MCF 10A (cell line): ENCODE results near the gene ADAMTSL1. TPM values are rescaled to one million over a fixed set of nuclear protein-coding genes. Genes with fewer than 3 reads are reported as not detected.

Experiments used
- BruUV-seq: library from RNA; stranded (reverse); fragments of 400-500 nt; replicated peaks from 2 replicates; lab custom pipeline; 2021; lab: Mats Ljungman, UMichigan
- CTCF ChIA-PET: fragments of 300-600 bp; sonication (Branson Sonifier 250); formaldehyde crosslinking; extraction: SDS; loops from one replicate; lab custom pipeline; 2021; ENCODE audit warnings: antibody characterized with exemption, inconsistent platforms; lab: Yijun Ruan, JAX
- POLR2A ChIA-PET: fragments of 300-600, 350-650 bp; sonication (Branson Sonifier 250); formaldehyde crosslinking; extraction: SDS; loops from one replicate; lab custom pipeline; 2020; ENCODE audit warnings: antibody characterized with exemption, inconsistent platforms; lab: Yijun Ruan, JAX
- DNase-seq: peaks from one replicate; pipeline ENCODE4 v3.0.0-alpha.2; 2018; ENCODE audit not compliant: unreplicated experiment
- H3K27ac Mint-ChIP-seq: one replicate; pipeline ENCODE4 v1.8.0; 2022; ENCODE audit warnings: mild to moderate bottlenecking, low read depth, mixed read lengths; ENCODE audit not compliant: unreplicated experiment
- H3K27me3 Mint-ChIP-seq: one replicate; pipeline ENCODE4 v1.8.0; 2022; ENCODE audit warnings: mixed read lengths; ENCODE audit not compliant: insufficient read depth, unreplicated experiment
- H3K36me3 Mint-ChIP-seq: one replicate; pipeline ENCODE4 v1.8.0; 2022; ENCODE audit warnings: mild to moderate bottlenecking, moderate library complexity, mixed read lengths; ENCODE audit not compliant: insufficient read depth, unreplicated experiment
- H3K4me1 Mint-ChIP-seq: one replicate; pipeline ENCODE4 v1.8.0; 2022; ENCODE audit warnings: mixed read lengths; ENCODE audit not compliant: insufficient read depth, unreplicated experiment
- H3K4me3 Mint-ChIP-seq: one replicate; pipeline ENCODE4 v1.8.0; 2022; ENCODE audit warnings: mild to moderate bottlenecking, moderate library complexity, mixed read lengths; ENCODE audit not compliant: unreplicated experiment
- H3K9me3 Mint-ChIP-seq: one replicate; pipeline ENCODE4 v1.8.0; 2022; ENCODE audit warnings: mixed read lengths; ENCODE audit not compliant: unreplicated experiment
- CTCF ChIP-seq: fragments of 200-600 bp; IDR thresholded peaks from one replicate; pipeline ENCODE4 v1.8.0; 2022; ENCODE audit warnings: antibody characterized with exemption, mild to moderate bottlenecking; ENCODE audit not compliant: unreplicated experiment
- intact Hi-C: fragments of 100-400 bp; cut with micrococcal nuclease; formaldehyde crosslinking; loops from 2 replicates; pipeline ENCODE4 v1.14.1; 2022
- total RNA-seq: library from RNA; stranded (reverse); gene quantifications from 2 replicates; pipeline ENCODE4 v1.2.3, GENCODE V29; 2022

The ADAMTSL1 gene
- total RNA-seq, 1 experiment from 2014 or later: not detected

GRCh38 chr9:18796696-18797270, 322.8 kb downstream of the ADAMTSL1 start:
- Mint-ChIP-seq H3K27ac (no peak overlapping the region), H3K4me3 (no peak overlapping the region), H3K36me3 (no peaks in the 10 kb centered on the region), H3K4me1 (no peaks in the 10 kb centered on the region), H3K9me3 (no peaks in the 10 kb centered on the region), H3K27me3 (no peaks in the 10 kb centered on the region)
- no peak for DNase-seq
- TF ChIP-seq CTCF: no peak
- BruUV-seq: no TSS peak
- ChIA-PET CTCF (no interaction called here), POLR2A (no interaction called here)
- intact Hi-C loops: no loop called here

- no TSS peak for BruUV-seq
- ChIA-PET CTCF (no interaction called here), POLR2A (interaction anchor here (0.7 kb wide), 1 partner anchor 184 kb away, joined by 3 read pairs; no protein-coding TSS in a partner anchor)
- TF ChIP-seq CTCF: no peak
- Mint-ChIP-seq H3K27ac (no peak overlapping the region), H3K4me1 (no peaks in the 10 kb centered on the region), H3K4me3 (no peak overlapping the region), H3K9me3 (no peaks in the 10 kb centered on the region), H3K27me3 (no peaks in the 10 kb centered on the region), H3K36me3 (no peaks in the 10 kb centered on the region)
- DNase-seq: peak; percentile 5
- intact Hi-C loops: no loop called here
Measured at GRCh38 chr9:18798106-18798505, 324.2 kb downstream of the ADAMTSL1 start.

- ChIA-PET POLR2A (interaction anchor here (0.7 kb wide), 1 partner anchor 184 kb away, joined by 3 read pairs; no protein-coding TSS in a partner anchor), CTCF (no interaction called here)
- intact Hi-C loops: no loop called here
- Mint-ChIP-seq H3K27ac (no peak overlapping the region), H3K4me1 (no peaks in the 10 kb centered on the region), H3K36me3 (no peaks in the 10 kb centered on the region), H3K4me3 (no peak overlapping the region), H3K27me3 (no peaks in the 10 kb centered on the region), H3K9me3 (no peaks in the 10 kb centered on the region)
- BruUV-seq: no TSS peak
- no peak for TF ChIP-seq CTCF
- no peak for DNase-seq
Measured at GRCh38 chr9:18798508-18799290, 324.7 kb downstream of the ADAMTSL1 start.

GRCh38 chr9:18799428-18799827, 325.5 kb downstream of the ADAMTSL1 start:
- H3K9me3 Mint-ChIP-seq: no peaks in the 10 kb centered on the region
- BruUV-seq: no TSS peak
- POLR2A ChIA-PET: no interaction called here
- DNase-seq: no peak
- CTCF ChIA-PET: interaction anchor here (1.2 kb wide), 1 partner anchor 9 kb away, joined by 5 read pairs; no protein-coding TSS in a partner anchor
- no peaks in the 10 kb centered on the region for H3K27me3 Mint-ChIP-seq
- intact Hi-C loops: no loop called here
- H3K4me3 Mint-ChIP-seq: no peak overlapping the region
- no peak for TF ChIP-seq CTCF
- H3K4me1 Mint-ChIP-seq: no peaks in the 10 kb centered on the region
- H3K27ac Mint-ChIP-seq: no peak overlapping the region
- H3K36me3 Mint-ChIP-seq: no peaks in the 10 kb centered on the region
